ENCODE data around the gene KRT3. TPM values are rescaled to one million over a fixed set of nuclear protein-coding genes. Genes with fewer than 3 reads are reported as not detected.

KRT3 gene
- total and polyA plus RNA-seq, 9 of the 15 experiments (the other 6 are each of a cell fraction or from before 2014, with no cell fraction given): not detected

DNA sequence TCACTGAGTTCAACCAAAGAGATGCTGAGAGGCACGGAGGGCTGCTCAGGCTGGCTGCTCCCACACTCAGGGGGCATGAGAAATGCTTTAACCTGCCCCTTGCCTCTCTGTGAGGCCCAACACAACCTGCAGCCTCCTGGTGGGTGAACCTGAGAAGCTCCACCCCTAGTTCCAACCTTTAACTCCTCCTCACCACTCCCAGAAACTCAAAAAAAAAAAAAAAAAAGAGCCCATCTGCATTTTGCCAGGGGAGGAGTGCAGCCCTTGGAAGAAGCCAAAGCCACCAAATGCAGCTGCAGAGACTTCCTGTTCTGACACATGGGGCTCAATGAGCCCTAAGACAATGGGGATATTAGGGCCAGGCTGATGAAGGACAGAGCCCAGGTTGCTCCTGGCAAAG lies 9.1 kb upstream of the KRT3 start:
- POLR2A ChIA-PET: interaction anchor here (0.6 kb wide), 1 partner anchor 88 kb away, joined by 3 read pairs; no protein-coding TSS in a partner anchor
- Histone ChIP-seq H3K27ac (ENCODE audit: extremely low read depth, low read depth, low read length) (no peak overlapping the region), H4K20me1 (replicated peaks; ENCODE audit: control insufficient read depth, insufficient read depth, low read length) (peaks cover 4% of the 10 kb centered on the region; the same call in 1 of the 2 replicates), H3K27me3 (ENCODE audit: control insufficient read depth in 2 of 2, insufficient read depth in 2 of 2, low read length in 2 of 2) (peaks cover 19 to 45% of the 10 kb centered on the region in 2 experiments; a peak in 4 of 5 replicates), H3K9me3 (replicated peaks; ENCODE audit: control insufficient read depth, insufficient read depth, low read depth, low read length) (no peaks in the 10 kb centered on the region), H3K9ac (ENCODE audit: insufficient read depth in 1 of 2, low read depth in 2 of 2, low read length in 2 of 2) (no peak overlapping the region), H3K36me3 (ENCODE audit: control insufficient read depth, insufficient read depth, low read length) (no peaks in the 10 kb centered on the region), H3K4me2 (ENCODE audit: insufficient read depth, low read length) (no peak overlapping the region), H2AFZ (ENCODE audit: low read depth, low read length) (no peak overlapping the region), H3K4me3 (no peak overlapping the region), H3K79me2 (ENCODE audit: control insufficient read depth, insufficient read depth, low read length) (no peaks in the 10 kb centered on the region), H3K4me1 (replicated peaks in 1 of 2; ENCODE audit: control insufficient read depth in 2 of 2, insufficient read depth in 2 of 2, low read length in 2 of 2) (no peaks in the 10 kb centered on the region; a peak in 1 of 5 replicates), H3K9me1 (ENCODE audit: control insufficient read depth, insufficient read depth, low read length) (no peaks in the 10 kb centered on the region)
- CTCF ChIA-PET (ENCODE audit: low intra/inter-chr PET ratio): no interaction called here
- DNase-seq (ENCODE audit: extremely low read depth in 1 of 4, low spot score in 3 of 4): no peak
- no TSS peak for BruUV-seq (replicated peaks)
- in situ Hi-C loops (cut with MboI) (no loop called here), intact Hi-C loops (cut with micrococcal nuclease) (no loop called here)
- TF ChIP-seq KLF10 (CRISPR knock-in tag; IDR thresholded peaks at IDR 0.05) (no peak), ZNF384 (IDR thresholded peaks at IDR 0.05; ENCODE audit: low read depth, low read length) (peak; percentile 78), ELF4 (CRISPR knock-in tag; IDR thresholded peaks at IDR 0.05) (no peak), SPI1 (IDR thresholded peaks at IDR 0.05; ENCODE audit: borderline replicate concordance, low read depth, low read length) (peak; percentile 6; the same call in 1 of the 2 replicates), TEAD1 (CRISPR knock-in tag; IDR thresholded peaks at IDR 0.05) (no peak), CHD2 (IDR thresholded peaks at IDR 0.05; ENCODE audit: low read depth, low read length) (no peak), ADNP (tag; IDR thresholded peaks at IDR 0.05) (no peak), GATA2 (CRISPR knock-in tag; IDR thresholded peaks at IDR 0.05) (no peak), ZNF707 (CRISPR knock-in tag; conservative IDR thresholded peaks at IDR 0.05) (no peak), HNRNPK (IDR thresholded peaks at IDR 0.05; ENCODE audit: low read depth, low read length, poor library complexity, severe bottlenecking) (no peak), ZBTB8A (IDR thresholded peaks at IDR 0.05; ENCODE audit: partially characterized antibody) (no peak), CREB1 (IDR thresholded peaks at IDR 0.05) (no peak), CREB1 (CRISPR knock-in tag; IDR thresholded peaks at IDR 0.05) (no peak), NBN (IDR thresholded peaks at IDR 0.05; ENCODE audit: low read depth) (no peak), STAT5A (IDR thresholded peaks at IDR 0.05; ENCODE audit: borderline replicate concordance, low read length) (no peak)
- TF ChIP-seq, protein P1, sequence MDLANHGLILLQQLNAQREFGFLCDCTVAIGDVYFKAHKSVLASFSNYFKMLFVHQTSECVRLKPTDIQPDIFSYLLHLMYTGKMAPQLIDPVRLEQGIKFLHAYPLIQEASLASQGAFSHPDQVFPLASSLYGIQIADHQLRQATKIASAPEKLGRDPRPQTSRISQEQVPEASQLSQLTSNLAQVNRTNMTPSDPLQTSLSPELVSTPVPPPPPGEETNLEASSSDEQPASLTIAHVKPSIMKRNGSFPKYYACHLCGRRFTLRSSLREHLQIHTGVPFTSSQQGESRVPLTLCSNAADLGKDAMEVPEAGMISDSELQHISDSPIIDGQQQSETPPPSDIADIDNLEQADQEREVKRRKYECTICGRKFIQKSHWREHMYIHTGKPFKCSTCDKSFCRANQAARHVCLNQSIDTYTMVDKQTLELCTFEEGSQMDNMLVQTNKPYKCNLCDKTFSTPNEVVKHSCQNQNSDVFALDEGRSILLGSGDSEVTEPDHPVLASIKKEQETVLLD (IDR thresholded peaks at IDR 0.05): no peak
- ATAC-seq: peak; percentile 64
- WGBS (ENCODE audit: insufficient coverage, low coverage, missing lambda C conversion rate): 8% methylated on average over 1 of the region's 1 CpG
- no peak for FAIRE-seq
